C4-2B (cell line): Measurements from ENCODE around the gene MAZ.

Experiments
- ZFX ChIP-seq: fragments of 450-650 bp; IDR thresholded peaks from 2 replicates; pipeline ENCODE4 v1.6.1; 2017
- TF ChIP-seq, protein P1 (sequence below): fragments of 450-650 bp; conservative IDR thresholded peaks from 2 replicates; pipeline ENCODE4 v1.5.1; 2017; ENCODE audit warnings: mild to moderate bottlenecking

DNA sequence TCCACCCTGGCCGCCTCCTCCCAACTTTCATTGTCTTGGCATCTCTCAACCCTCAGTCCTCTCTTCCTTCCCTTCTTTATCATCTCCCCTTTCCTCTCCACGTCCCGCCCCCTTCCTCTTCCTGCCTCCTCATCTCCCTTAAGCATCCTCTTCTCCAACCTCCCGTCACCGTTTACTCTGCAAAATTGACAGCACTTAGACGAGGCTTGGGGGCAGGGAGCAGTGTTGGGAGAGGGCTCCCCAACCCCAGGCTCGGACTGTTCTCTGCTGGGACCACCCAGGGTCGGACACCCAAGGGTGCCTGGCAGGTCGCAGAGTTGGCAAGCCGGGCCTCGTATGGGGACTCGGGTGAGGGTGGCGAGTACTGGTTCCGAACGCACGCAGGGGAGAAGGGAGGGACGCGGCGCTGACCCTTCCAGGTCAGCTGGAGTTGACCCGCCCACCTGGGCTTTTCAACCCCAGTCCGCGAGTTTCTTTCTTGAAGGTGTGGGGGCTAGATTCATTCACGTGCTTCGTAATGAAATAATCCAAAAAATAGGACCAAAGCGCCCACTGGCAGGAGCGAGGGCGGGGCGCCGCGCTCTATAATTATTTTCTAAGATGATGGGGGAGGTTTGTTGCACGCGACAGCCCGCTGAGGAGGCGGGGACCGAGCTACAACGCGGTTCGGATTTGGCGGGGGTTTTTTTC is 8.8 kb downstream of the MAZ start:
- TF ChIP-seq, protein P1, sequence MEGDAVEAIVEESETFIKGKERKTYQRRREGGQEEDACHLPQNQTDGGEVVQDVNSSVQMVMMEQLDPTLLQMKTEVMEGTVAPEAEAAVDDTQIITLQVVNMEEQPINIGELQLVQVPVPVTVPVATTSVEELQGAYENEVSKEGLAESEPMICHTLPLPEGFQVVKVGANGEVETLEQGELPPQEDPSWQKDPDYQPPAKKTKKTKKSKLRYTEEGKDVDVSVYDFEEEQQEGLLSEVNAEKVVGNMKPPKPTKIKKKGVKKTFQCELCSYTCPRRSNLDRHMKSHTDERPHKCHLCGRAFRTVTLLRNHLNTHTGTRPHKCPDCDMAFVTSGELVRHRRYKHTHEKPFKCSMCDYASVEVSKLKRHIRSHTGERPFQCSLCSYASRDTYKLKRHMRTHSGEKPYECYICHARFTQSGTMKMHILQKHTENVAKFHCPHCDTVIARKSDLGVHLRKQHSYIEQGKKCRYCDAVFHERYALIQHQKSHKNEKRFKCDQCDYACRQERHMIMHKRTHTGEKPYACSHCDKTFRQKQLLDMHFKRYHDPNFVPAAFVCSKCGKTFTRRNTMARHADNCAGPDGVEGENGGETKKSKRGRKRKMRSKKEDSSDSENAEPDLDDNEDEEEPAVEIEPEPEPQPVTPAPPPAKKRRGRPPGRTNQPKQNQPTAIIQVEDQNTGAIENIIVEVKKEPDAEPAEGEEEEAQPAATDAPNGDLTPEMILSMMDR: no peak
- no peak for TF ChIP-seq ZFX
